H1 (cell line): ENCODE results near the gene ACP6. TPM values are rescaled to one million over a fixed set of nuclear protein-coding genes. Genes with fewer than 3 reads are reported as not detected.

ENCODE experiments used
- CEBPB ChIP-seq: IDR thresholded peaks from 2 replicates; pipeline ENCODE4 v1.6.1; 2012; ENCODE audit warnings: low read depth, low read length
- CTBP2 ChIP-seq: IDR thresholded peaks from 2 replicates; pipeline ENCODE4 v1.7.0; 2011; ENCODE audit warnings: borderline replicate concordance, mild to moderate bottlenecking, moderate library complexity, mixed read lengths, low read length; ENCODE audit not compliant: insufficient read depth, insufficient read length
- HDAC2 ChIP-seq, 2 experiments: fragments of 300-600 bp in 1 of 2; sonication (generic) in 1 of 2; IDR thresholded peaks; 2 replicates each; pipeline ENCODE4 v1.6.1; 2011 to 2012; ENCODE audit warnings: low read depth in 2 of 2, low read length in 2 of 2, mild to moderate bottlenecking in 2 of 2, moderate library complexity in 2 of 2, borderline replicate concordance in 1 of 2, inconsistent platforms in 1 of 2
- NRF1 ChIP-seq: IDR thresholded peaks from 2 replicates; pipeline ENCODE4 v1.6.1; 2011; ENCODE audit warnings: mild to moderate bottlenecking, low read depth, low read length, improper control_type of control experiment
- SIN3A ChIP-seq, 2 experiments: IDR thresholded peaks in 1 of 2; conservative IDR thresholded peaks in 1 of 2; 2 replicates each; pipeline ENCODE4 v1.6.1; 2011 to 2012; ENCODE audit warnings: low read length in 2 of 2, improper control_type of control experiment in 1 of 2, low read depth in 1 of 2, mild to moderate bottlenecking in 1 of 2
- SIX5 ChIP-seq: IDR thresholded peaks from 2 replicates; pipeline ENCODE4 v1.6.1; 2011; ENCODE audit warnings: mild to moderate bottlenecking, low read depth, low read length
- TAF7 ChIP-seq: optimal IDR thresholded peaks from 2 replicates; pipeline ENCODE3; 2011; ENCODE audit warnings: low read depth, mild to moderate bottlenecking, inconsistent platforms, low read length, moderate library complexity, borderline replicate concordance
- polyA plus RNA-seq, 7 experiments: library from polyadenylated mRNA; depleted of rRNA in 3 of 7; stranded (reverse) in 5 of 7; unstranded in 2 of 7; fragments of >200 nt in 5 of 7; fragments of 200-250 nt in 2 of 7; gene quantifications; 1 replicate in 5 of 7; 2 replicates in 1 of 7; 4 replicates in 1 of 7; pipeline versions ENCODE4 v1.2.1 to v1.2.3, GENCODE V29; 2011 to 2013; ENCODE audit warnings: missing spikeins in 2 of 7, mixed read lengths in 2 of 7
- total RNA-seq: library from RNA; stranded (reverse); fragmentation: NEBNext Ultra II Directional; extraction: Animal tissue kit (Norgen Biotek cat#: 25700); gene quantifications from 2 replicates; pipeline ENCODE4 v1.2.1, GENCODE V29; 2021

The ACP6 gene
- total and polyA plus RNA-seq, 2 of the 8 experiments (the other 6 are each of a cell fraction or from before 2014, with no cell fraction given), result 11.4 to 17.7 TPM

DNA sequence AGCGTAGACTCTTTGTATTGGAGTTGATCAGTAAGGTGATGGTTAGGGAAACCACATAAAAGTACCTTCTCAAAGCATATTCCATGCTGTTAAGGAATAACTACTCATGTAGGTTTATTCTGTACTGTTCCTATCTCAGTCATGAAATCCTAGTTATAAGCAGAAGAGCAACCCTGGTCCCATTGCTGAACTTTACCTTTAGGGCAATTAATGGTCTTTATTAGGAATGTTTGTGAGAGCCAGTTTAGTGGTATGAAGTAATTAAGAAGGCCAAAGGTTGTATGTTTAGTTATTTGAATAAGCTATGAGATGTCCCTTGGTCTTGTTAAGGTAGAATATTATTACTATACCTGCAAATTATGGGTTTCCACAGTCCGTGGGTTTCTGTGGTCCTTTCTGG lies 44.0 kb downstream of the ACP6 start (continued):
- no peak for TF ChIP-seq TAF7
- no peak for TF ChIP-seq NRF1
- no peak for TF ChIP-seq CEBPB
- no peak for TF ChIP-seq SIX5
- TF ChIP-seq SIN3A (conservative IDR thresholded peaks at IDR 0.05 in 1 of 2, IDR thresholded peaks at IDR 0.05 in 1 of 2; ENCODE audit: low read depth in 1 of 2, low read length in 2 of 2), result no peak
- no peak for TF ChIP-seq CTBP2
- TF ChIP-seq HDAC2 (IDR thresholded peaks at IDR 0.05; ENCODE audit: borderline replicate concordance in 1 of 2, low read depth in 2 of 2, low read length in 2 of 2), result no peak
